Measurements from ENCODE around the gene WDFY2. TPM values are rescaled to one million over a fixed set of nuclear protein-coding genes. Genes with fewer than 3 reads are reported as not detected.

The WDFY2 gene
- total and polyA plus RNA-seq, 4 donors: 3.4 to 10.5 (median 5.8) TPM

DNA sequence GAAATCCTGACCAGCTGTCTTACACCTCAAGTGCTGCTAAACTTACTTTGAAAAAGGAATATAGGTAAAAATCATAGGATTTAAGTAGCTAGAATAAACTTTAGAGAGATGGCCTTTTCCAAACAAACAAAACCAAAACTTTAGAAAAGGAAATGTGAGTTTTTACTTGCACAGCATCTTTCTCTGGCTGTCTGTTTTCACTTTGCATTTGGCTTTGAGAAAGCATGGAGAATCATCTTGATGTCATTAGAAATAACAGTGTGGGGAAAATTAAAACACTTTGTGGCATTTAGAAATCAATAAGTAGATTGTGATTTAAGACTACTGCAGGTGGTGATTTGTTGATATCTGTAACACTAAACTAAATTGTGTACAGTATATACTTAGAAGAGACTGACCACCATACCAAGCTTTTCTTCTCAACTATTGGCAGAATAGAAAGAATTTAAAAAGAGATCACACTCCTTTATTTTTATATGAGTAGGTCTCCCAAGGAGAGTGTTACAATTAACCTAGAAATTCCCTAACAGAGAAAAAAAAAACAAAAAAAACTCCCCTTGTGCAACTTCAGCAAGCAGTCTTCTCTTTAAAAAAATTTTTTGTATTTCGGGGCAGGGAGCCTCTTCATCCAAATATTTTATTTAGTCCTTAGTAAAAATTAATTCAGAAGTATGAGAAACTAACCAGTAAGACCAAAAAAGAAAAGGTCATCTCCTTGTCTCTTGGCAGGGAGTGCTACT lies 6.1 kb downstream of the WDFY2 start:
- whole genome bisulfite sequencing: 56% methylated on average over 1 of the region's 1 CpG
- peaks cover 2 to 17% (median 7%) of the 10 kb centered on the region in 4 donors for H3K4me1 ChIP-seq (ENCODE audit: control insufficient read depth in 4 of 4, insufficient read depth in 4 of 4, low read length in 3 of 4)
- TF ChIP-seq, protein P1, sequence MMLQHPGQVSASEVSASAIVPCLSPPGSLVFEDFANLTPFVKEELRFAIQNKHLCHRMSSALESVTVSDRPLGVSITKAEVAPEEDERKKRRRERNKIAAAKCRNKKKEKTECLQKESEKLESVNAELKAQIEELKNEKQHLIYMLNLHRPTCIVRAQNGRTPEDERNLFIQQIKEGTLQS (IDR thresholded peaks at IDR 0.05): no peak
- TF ChIP-seq NR2F2 (IDR thresholded peaks at IDR 0.05) (no peak), TAF1 (conservative IDR thresholded peaks at IDR 0.05) (no peak), SP1 (IDR thresholded peaks at IDR 0.05) (no peak), JUND (IDR thresholded peaks at IDR 0.05) (no peak), YY1 (IDR thresholded peaks at IDR 0.05) (no peak)
- TF ChIP-seq, protein P2, sequence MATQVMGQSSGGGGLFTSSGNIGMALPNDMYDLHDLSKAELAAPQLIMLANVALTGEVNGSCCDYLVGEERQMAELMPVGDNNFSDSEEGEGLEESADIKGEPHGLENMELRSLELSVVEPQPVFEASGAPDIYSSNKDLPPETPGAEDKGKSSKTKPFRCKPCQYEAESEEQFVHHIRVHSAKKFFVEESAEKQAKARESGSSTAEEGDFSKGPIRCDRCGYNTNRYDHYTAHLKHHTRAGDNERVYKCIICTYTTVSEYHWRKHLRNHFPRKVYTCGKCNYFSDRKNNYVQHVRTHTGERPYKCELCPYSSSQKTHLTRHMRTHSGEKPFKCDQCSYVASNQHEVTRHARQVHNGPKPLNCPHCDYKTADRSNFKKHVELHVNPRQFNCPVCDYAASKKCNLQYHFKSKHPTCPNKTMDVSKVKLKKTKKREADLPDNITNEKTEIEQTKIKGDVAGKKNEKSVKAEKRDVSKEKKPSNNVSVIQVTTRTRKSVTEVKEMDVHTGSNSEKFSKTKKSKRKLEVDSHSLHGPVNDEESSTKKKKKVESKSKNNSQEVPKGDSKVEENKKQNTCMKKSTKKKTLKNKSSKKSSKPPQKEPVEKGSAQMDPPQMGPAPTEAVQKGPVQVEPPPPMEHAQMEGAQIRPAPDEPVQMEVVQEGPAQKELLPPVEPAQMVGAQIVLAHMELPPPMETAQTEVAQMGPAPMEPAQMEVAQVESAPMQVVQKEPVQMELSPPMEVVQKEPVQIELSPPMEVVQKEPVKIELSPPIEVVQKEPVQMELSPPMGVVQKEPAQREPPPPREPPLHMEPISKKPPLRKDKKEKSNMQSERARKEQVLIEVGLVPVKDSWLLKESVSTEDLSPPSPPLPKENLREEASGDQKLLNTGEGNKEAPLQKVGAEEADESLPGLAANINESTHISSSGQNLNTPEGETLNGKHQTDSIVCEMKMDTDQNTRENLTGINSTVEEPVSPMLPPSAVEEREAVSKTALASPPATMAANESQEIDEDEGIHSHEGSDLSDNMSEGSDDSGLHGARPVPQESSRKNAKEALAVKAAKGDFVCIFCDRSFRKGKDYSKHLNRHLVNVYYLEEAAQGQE (IDR thresholded peaks at IDR 0.05): no peak
- no peak for DNase-seq (ENCODE audit: low spot score)
- peak overlapping the region; percentile 13 to 37 for H3K27ac ChIP-seq (ENCODE audit: low read depth in 1 of 2, low read length in 2 of 2)
- no peaks in the 10 kb centered on the region for H3K9me3 ChIP-seq (ENCODE audit: control insufficient read depth in 4 of 4, low read length in 3 of 4)
- H3K4me3 ChIP-seq (ENCODE audit: low read depth in 1 of 3, low read length in 3 of 3): no peak overlapping the region
- H3K27me3 ChIP-seq (ENCODE audit: control insufficient read depth in 4 of 4, insufficient read depth in 4 of 4, low read length in 3 of 4): no peaks in the 10 kb centered on the region
- no peak overlapping the region for H3K9ac ChIP-seq (ENCODE audit: low read depth in 1 of 2, low read length in 2 of 2)
- H3K36me3 ChIP-seq (ENCODE audit: control insufficient read depth in 4 of 4, insufficient read depth in 3 of 4, low read depth in 1 of 4, low read length in 3 of 4): no peaks in the 10 kb centered on the region

DNA sequence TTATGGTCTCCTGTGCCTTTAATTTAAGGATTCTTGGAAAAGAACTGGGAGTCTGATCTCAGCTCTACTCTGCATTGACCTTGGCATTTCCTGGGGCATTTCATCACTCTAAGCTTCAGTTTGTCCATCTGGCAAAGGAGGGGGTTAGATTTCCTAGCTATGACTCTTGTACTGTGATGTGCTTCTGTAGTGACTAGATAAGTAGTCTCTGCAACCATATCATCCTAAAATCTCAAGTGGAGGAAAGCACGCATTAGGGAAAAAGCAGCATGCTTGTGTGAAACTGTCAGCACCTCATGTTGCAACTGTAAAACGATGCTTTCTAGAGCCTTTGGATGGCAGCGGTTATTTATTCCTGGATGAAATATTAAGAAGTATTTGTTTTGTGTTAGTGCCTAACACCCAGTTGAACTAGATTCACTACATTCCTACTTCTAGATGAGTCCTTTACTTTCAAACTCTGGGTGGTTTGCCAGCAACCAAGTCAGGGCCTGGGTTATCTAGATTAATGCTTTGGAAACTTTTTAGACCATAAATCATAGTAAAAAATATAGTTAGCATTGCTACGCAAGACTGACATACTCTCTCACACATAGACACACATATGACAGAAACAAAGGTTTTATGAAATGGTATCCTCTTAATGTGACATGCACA lies 6.8 kb downstream of the WDFY2 start:
- no peak for TF ChIP-seq TAF1 (conservative IDR thresholded peaks at IDR 0.05)
- TF ChIP-seq NR2F2 (IDR thresholded peaks at IDR 0.05): peak; percentile 78
- TF ChIP-seq SP1 (IDR thresholded peaks at IDR 0.05): peak; percentile 30
- peak; percentile 31 to 48 for TF ChIP-seq HNF4A (conservative IDR thresholded peaks at IDR 0.05)
- TF ChIP-seq FOXA1 (IDR thresholded peaks at IDR 0.05): no peak
- peak; percentile 40 to 63 for TF ChIP-seq RAD21 (IDR thresholded peaks at IDR 0.05)
- TF ChIP-seq, protein P3, sequence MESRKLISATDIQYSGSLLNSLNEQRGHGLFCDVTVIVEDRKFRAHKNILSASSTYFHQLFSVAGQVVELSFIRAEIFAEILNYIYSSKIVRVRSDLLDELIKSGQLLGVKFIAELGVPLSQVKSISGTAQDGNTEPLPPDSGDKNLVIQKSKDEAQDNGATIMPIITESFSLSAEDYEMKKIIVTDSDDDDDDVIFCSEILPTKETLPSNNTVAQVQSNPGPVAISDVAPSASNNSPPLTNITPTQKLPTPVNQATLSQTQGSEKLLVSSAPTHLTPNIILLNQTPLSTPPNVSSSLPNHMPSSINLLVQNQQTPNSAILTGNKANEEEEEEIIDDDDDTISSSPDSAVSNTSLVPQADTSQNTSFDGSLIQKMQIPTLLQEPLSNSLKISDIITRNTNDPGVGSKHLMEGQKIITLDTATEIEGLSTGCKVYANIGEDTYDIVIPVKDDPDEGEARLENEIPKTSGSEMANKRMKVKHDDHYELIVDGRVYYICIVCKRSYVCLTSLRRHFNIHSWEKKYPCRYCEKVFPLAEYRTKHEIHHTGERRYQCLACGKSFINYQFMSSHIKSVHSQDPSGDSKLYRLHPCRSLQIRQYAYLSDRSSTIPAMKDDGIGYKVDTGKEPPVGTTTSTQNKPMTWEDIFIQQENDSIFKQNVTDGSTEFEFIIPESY (IDR thresholded peaks at IDR 0.05): no peak
- TF ChIP-seq JUND (IDR thresholded peaks at IDR 0.05): no peak
- TF ChIP-seq HNF4G (IDR thresholded peaks at IDR 0.05): no peak
- TF ChIP-seq, protein P4, sequence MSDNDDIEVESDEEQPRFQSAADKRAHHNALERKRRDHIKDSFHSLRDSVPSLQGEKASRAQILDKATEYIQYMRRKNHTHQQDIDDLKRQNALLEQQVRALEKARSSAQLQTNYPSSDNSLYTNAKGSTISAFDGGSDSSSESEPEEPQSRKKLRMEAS (IDR thresholded peaks at IDR 0.05): peak; percentile 12
- TF ChIP-seq GABPA (IDR thresholded peaks at IDR 0.05 in 1 of 2, conservative IDR thresholded peaks at IDR 0.05 in 1 of 2): no peak
- TF ChIP-seq, protein P2 (IDR thresholded peaks at IDR 0.05): no peak
- TF ChIP-seq EGR1 (IDR thresholded peaks at IDR 0.05; ENCODE audit: low read depth in 2 of 2): no peak
- TF ChIP-seq RXRA (IDR thresholded peaks at IDR 0.05): peak; percentile 39
- TF ChIP-seq, protein P5, sequence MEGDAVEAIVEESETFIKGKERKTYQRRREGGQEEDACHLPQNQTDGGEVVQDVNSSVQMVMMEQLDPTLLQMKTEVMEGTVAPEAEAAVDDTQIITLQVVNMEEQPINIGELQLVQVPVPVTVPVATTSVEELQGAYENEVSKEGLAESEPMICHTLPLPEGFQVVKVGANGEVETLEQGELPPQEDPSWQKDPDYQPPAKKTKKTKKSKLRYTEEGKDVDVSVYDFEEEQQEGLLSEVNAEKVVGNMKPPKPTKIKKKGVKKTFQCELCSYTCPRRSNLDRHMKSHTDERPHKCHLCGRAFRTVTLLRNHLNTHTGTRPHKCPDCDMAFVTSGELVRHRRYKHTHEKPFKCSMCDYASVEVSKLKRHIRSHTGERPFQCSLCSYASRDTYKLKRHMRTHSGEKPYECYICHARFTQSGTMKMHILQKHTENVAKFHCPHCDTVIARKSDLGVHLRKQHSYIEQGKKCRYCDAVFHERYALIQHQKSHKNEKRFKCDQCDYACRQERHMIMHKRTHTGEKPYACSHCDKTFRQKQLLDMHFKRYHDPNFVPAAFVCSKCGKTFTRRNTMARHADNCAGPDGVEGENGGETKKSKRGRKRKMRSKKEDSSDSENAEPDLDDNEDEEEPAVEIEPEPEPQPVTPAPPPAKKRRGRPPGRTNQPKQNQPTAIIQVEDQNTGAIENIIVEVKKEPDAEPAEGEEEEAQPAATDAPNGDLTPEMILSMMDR (IDR thresholded peaks at IDR 0.05; ENCODE audit: low read depth, low read length, missing input control): no peak
- no peak for TF ChIP-seq FOXA2 (IDR thresholded peaks at IDR 0.05)
- TF ChIP-seq, protein P1 (IDR thresholded peaks at IDR 0.05): peak; percentile 68
- TF ChIP-seq YY1 (IDR thresholded peaks at IDR 0.05): no peak
- no peak for DNase-seq (ENCODE audit: low spot score)
- no peaks in the 10 kb centered on the region for H3K36me3 ChIP-seq (ENCODE audit: control insufficient read depth in 4 of 4, insufficient read depth in 3 of 4, low read depth in 1 of 4, low read length in 3 of 4)
- no peaks in the 10 kb centered on the region for H3K27me3 ChIP-seq (ENCODE audit: control insufficient read depth in 4 of 4, insufficient read depth in 4 of 4, low read length in 3 of 4)
- no peaks in the 10 kb centered on the region for H3K9me3 ChIP-seq (ENCODE audit: control insufficient read depth in 4 of 4, low read length in 3 of 4)
- H3K27ac ChIP-seq (ENCODE audit: low read depth in 1 of 2, low read length in 2 of 2): peak overlapping the region; percentile 37 to 52
- H3K4me3 ChIP-seq (ENCODE audit: low read depth in 1 of 3, low read length in 3 of 3): no peak overlapping the region
- WGBS: 47% methylated on average over 4 of the region's 4 CpGs
- no peak overlapping the region for H3K9ac ChIP-seq (ENCODE audit: low read depth in 1 of 2, low read length in 2 of 2)
- H3K4me1 ChIP-seq (ENCODE audit: control insufficient read depth in 4 of 4, insufficient read depth in 4 of 4, low read length in 3 of 4): peaks cover 2 to 12% (median 6%) of the 10 kb centered on the region in 4 donors
